HG03066 (cell line): ENCODE measurements around the gene TSPAN5.

ENCODE experiments used
- ATAC-seq: cut with Tn5 transposase; IDR thresholded peaks from one replicate; pipeline ENCODE4 v1.9.1; 2021; ENCODE audit warnings: low read depth; ENCODE audit not compliant: unreplicated experiment

TSPAN5 gene

DNA sequence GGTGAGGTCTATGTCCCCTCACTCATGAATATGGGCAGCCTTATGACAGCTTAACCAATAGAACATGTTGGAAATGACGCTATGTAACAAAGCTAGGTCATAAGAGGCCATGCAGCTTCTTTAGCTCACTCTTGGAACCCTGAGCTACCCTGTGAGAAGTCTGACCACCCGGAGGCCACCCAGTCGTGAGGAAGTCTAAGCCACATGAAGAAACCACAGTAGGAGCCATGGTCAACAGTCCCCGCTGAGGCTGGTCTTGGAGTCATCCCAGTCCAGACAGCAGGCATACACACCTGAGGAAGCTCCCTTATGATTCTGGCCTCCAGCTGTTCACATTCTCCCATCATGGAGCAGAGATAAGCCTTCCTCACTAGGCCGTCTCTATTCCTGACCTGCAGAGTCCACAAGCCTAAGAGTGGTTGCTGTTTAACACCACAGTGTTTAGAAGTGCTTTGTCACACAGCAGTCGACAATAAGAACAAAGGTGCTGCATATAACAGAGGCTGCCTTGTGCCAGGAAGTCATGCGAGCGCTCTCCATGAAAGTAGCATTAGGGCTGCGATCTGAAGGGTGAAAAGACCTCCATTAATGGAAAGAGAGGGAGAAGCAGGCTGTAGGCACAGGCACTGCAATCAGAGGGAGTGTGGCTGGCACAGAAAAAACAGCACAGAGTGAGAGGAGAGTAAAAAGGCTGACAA, 38.2 kb downstream of the TSPAN5 start:
- no peak for ATAC-seq

DNA sequence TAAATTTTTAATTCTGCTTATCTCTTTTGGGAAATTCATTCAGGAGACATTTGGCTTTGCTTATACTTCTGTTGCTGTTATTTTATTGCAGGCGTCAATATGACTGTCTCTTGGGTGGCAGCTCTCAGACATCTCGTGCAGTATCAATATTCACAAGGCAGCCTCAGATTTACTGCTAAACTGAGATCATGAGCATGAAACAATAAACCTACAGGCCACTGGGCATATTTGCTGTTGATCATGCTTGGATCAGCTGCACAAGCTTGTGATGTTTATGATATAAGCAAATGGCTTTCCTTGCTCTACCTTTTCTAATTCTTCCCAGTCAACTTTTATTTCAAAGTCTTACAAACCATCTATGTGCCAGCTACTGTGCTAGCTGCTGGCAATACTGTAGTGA, 39.2 kb downstream of the TSPAN5 start:
- no peak for ATAC-seq

DNA sequence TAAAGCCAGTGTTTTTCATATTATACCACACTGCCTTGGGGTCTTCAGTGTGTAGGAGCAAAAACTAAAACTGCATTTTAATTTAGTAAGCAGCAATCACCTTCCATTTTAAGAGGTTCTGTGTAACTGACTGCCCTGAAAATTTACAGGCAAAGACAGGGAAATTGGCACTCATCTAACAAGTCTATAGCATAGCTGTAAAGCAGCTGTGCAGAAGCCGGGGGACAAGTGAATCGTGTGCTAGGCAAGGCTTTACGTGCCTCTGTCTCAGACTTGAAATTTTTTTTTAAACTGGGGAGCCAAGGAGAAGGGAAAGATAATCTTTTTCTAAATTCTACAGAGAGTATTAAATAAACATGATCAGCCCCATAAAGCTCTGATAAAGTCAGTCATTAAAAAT, 39.7 kb downstream of the TSPAN5 start:
- no peak for ATAC-seq

DNA sequence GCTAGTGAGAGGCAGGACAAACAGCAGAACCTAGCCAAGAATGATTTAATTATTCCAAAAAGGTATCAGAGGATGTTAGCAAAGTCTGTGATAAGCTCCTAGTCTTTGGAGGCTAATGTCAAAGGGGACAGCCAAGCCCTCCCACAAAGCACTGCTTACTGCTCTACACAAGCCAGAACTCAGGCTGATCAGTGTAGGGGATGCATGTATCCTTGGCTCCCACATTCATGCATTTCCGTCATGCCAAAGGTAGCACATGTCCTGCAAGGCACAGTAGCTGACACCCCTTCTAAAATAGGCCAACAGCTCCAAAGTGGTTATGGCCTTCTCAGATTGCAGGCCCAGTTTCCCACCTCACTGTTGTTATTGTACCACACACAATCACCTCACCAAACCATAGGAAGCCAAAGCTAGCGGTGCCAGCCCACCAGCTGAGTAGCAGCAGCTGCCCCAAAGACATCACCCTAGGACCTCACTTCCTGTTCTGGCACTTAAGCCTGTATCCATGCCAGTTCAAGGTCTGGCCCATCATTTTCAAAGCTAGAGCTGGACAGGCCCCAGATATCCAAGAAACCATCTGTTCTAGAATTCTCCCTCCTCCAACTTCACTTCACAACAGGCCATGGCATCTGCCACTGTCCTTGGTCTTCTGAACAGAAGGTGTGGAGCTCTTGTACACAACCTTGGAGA, 40.9 kb downstream of the TSPAN5 start:
- no peak for ATAC-seq

DNA sequence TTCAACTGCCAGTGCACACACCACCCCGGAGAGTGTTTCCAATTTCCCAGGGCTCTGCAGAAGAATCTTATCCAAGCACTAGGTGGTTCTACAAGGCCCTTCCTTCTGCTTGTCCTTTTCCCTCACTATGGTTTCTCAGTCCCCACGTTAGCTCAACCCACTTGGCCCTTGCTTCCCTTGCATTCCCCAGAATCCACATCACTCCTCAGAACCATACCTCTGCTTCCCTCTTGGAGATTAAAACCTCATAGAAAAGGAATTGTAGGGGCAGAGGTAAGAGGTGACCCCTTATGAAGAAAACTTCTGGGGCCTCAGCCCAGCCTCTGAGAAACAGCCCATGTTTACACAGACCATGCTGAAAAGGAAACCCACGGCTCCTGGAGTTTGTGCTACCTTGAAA, 42.4 kb downstream of the TSPAN5 start:
- no peak for ATAC-seq

DNA sequence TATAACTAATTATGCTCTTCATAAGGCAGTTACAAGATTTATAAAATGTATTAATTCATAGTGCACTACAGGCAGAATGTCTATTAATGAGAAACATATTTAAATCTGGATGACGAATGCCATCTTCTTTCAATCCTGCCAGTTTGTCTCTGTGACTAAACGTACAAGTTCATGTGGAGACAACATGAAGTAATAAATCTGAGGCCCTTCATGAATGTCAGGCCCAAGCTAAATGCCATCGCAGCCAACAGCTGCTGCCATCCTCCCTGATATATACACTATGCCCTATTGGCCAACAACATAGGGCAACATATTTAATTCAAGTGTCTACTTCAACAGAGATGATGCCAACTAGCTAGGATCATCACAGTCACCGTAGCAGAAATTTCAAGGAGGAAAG, 43.7 kb downstream of the TSPAN5 start:
- ATAC-seq, result no peak

DNA sequence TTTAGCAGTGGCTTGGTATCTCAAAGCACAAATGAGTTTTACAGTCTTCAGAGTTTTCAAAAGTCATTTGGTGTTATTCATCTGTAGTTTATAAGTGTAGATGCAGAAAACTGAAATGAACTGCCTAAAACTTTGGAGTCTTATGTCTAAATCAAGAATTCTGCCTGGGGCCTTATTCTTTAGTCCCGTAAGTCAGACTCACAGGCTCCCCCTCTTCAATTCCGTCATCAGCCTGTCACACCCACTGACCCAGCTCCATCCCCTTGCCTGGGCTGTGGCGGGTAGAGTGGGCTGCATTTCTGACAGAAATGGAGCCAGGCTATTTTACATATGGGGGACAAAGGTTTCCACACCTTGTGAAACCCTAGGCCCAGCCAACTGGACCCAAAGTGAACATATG, 44.3 kb downstream of the TSPAN5 start:
- ATAC-seq, result no peak

DNA sequence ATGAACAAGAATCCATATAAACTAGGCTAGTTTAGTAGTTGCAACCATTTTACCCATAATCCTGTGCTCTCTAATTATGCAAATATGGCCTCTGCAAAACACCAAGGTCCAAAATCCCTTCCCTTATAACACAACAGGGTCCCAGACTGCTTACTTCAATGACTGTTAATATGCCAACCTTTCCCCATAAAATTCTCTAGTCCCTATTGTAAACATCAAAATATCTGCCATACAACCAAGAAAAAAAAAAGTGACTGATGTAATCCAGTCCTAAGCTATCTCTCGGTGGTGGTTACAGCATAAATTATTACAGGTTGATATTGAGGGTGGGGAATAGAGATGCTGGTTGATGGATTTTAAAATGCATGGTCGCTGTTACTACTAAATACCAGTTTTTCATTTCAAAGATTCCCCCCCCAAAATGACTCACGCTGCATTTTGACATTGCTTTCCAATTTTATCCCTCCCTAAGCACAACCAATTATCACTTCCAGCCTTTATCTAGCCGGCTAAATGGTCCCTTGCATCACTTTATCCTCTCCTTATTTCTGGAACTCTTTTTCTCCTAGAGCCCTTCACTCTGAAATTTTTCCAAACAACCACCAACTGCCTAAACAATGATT, 44.8 kb downstream of the TSPAN5 start:
- no peak for ATAC-seq

DNA sequence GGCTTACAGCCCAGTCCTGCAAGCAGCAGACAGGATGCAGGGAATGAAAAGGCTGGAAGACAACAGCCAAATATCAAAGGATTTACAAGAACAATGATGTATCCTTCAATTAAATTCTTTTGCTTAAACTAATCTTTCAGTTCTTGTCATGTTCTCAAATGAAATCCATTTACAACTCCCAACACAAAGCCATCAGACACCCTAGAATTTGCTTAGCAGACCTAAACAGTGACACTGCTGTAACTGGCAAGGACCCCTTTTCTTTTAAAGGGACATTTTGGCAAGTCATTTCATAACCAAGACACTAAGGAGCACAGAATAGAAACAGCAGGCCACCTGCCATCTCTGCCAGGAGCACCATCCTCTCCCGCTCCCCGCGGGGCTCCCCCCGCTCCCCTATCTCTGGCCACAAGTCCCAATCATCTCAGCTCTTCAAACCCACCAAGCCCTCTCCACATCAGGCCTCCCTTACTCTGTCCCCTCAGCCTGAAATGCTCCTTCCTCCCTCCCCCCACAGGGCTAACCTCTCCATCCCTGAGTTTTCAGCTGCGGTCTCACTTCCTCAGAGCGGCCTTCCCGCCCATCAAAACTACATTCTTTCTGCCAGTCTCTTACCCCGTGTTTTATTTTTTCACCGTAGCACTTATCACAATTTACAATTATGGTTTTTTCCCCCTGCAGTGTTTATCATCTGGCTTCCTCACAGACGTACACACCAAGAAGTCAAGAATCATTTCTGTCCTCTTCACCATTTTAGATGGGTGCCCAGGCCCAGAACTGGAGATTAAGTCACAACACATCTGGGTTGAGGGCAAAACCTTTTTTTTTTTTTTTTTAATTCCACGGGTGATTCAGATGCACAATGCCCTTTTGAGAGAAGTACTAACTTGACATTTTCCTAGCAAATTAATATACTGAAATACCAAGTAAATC, 45.8 kb downstream of the TSPAN5 start:
- ATAC-seq, result peak; percentile 42

DNA sequence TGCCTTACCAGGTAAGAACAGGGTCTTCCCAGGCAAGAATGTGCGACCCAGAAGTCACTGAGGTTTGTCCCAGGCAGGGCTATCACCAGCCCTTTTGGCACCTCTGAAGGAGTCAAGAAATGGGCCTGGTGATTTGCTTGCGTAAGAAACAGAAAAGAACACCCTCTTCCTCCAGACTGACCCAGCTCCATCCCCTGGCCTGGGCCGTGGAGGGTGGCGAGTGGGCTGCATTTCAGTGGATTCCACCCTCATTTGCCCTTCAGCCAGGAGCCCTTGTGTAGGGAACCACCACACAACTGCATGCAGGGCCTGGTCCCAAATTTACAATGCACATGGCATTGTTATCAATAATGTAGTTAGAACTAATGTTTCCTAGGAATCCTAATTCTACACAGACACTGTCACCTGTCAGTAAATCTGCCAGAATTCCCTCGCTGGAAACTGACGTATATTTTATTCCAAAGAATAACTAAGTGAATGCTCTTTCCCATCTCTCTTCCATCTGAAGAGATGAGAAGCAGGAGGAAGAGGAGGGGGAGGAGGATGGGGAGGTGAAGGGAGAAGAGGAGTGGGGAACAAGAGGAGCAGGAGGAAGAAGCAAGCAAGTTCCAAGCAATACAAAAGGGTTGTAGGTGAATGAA, 46.6 kb downstream of the TSPAN5 start:
- ATAC-seq, result no peak

DNA sequence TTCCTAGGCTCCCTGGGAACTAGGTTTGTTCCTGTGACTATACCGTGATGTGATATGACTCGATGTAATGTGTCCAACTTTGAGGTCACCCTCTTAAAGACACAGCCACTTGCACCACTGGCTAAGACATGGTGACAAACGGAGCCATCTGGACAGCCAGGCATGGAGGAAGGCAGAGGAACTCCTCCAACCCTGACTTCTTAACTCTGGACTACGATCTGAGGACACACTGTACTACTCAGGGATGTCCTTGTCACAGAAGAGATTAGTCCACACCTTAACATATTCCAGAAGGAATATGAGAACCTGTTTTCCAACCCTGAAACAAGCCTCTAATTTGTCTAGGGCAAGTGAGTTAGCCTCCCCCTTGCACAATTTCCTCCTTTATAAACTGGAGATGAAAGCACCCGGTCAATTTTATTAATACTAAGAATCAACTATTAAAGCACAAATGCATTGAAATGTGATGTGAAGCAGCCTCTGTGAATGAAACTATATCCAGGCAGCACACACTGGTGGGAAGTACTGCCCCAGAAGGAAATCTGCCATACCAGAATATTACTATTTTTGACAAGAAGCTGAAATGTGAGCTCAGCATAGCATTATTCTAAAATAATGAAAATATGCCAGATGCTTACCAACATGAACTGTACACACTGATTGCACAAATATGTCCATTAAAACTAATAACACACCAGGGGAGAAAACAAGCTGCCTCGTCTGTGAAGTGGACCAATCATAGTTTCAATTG, 47.3 kb downstream of the TSPAN5 start:
- no peak for ATAC-seq

DNA sequence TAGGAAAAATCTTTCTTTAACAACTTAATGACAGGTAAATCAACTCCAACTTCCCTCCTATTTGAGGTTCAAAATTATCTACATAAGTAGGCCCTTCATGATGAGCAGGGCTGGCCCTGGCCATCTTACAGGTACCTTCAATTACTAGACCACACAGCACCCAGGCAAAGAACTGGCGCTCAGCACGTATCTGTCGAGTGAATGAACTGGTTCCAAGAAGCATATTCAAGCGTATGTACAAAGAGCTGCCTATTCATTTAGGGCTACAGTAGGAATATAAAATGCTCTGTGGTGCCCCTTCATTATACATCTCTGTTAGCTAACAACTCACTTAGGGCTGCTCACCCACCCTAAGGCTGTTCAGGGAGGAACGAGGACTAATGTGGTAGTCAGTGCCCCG, 48.0 kb downstream of the TSPAN5 start:
- no peak for ATAC-seq

DNA sequence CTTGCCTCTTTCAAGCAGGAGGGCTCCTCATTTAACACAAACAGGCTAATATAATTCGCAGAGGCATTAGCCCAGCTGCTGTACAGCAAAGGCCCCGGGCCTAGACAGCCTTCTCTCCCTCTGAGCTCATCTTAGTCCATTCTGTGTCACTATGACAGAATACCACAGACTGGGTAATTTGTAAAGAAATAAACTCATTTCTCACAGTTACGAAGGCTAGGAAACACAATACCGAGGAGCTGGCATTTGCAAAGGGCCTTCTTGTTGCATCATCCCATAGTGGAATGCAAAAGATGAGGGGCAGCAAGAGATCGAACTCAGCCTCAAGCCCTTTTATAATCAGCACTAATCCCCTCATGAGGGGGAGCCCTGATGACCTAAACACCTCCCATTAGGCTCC, 48.5 kb downstream of the TSPAN5 start:
- ATAC-seq, result no peak

DNA sequence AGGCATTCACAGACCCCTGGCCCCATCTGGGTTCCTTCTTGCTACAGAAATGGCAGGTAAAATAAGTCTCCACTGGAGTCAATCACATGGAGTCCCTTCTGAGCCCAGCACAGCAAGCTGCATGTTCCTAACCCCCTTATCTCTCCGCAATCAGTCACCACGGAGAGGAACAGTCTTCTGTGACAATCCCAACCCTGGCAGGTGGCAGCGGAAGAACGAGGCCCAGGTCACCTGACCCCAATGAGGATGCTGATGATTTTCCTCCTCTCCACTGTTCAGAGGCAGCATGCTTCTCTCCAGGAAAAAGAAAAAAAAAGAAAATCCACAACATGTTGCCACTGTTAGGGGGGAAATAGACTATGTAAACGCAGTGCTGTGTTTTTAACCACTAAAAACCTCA, 50.1 kb downstream of the TSPAN5 start:
- no peak for ATAC-seq

DNA sequence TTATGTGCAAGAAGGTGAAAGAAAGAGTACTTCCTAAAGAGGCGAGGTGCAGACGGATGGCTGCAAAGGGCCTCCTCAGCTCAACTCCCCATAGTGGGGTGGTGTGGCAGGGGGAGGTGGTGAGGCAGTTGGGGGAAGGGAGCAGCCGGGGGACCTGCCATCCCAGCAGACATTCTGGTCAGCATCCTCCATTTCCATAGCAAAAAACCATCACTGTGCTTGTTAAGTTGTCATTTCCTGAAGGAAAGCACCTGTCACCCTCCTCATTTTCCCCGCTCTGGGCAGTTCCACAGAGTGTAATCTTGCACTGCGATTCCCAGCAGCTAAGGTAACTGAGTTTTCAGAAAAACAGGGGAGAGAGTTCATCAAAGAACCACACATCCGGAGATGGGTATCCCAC, 51.5 kb downstream of the TSPAN5 start:
- ATAC-seq, result no peak

DNA sequence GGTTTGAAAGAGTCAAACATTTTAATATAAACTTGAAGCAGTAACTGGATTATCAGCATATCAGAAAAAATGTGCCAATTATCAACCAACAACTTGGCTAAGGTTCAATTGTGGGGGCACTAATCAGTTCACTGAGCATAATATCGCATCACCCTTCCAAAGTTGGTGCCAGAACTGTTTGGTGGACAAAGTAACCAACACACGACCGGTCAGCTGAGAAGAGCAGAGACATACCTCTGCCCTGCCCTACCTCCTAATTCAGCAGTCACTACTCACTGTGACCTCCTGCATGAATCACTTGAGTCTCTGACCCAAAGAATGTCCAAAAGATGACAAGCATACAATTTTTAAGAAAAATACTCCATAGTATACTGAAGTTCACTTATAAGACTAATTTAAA, 53.2 kb downstream of the TSPAN5 start:
- ATAC-seq, result no peak

DNA sequence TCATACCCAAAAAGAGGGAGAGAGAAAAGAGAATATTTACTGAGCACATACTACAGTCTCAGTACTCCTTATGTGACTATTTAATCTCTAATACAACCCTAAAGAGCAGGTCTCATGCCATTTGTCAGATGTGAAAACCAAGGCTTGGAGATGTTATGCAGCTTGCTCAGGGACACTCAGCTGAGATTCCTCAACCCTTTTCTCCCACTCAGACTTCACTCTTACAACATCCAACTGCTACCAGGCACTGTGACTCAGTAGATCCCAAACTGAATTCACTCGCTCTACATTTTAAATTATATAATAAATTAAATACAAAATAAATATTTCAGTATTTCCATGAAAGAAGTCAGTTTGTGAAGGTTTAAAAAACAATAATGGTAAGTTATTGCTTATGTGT, 53.7 kb downstream of the TSPAN5 start:
- ATAC-seq, result no peak

DNA sequence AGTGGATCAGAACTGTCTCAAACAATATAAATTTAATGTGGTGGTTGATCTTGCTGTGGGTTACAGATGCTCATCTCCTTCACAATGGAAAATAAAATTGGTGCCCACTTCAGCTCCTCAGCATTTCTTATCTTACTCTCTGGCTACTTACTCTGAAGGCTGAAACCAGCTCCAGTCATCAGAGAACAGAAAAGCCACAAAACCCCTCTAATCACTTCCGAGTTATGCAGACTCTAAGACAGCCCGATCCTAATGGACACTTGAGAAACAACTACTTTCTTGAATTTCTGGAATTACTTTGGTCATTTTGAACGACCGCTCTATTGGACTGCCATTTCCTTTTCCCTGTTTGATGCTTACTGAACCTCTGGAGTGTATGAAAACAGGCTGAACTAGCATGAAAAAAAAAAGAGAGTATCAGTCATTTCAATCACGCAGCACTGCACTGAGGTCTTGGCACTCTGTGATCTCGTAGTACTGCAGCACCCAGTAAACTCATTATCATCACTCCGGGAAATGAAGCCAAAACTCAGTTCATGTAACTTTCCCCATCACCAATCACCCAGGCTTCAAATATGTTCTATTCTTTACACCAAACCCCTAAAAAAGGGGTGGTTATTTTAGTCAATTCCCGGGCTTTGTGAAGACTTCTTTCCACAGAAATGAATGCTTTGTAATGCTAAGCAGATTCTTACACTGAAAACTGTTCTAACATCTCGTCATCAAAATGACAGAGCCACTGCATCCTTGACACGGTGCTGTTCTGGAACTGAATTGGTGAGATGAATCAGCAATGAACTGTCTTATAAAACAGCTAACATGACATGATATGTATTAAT, 54.5 kb downstream of the TSPAN5 start:
- ATAC-seq, result no peak

DNA sequence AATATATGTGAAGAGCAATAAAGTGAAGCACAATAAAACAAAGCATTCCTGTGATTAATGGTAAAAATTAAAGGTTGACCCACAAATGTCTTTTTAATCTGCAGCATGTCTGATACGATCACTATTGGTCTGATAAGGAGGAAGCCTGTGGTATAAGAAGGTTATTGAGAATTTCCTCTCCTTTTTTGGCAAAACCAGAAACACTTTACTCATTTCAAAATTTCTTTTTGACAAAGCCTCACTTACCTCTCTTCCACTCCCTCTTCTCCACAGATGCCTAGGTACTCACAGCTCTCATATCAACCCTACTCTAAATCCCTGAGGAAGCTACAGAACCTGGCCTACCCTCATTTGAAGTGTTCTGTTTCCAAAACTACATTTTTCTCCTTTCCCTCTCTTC, 56.1 kb downstream of the TSPAN5 start:
- ATAC-seq, result no peak
